Ovary (tissue), 9 donors: ENCODE data around the gene ARFGAP1. TPM values are rescaled to one million over a fixed set of nuclear protein-coding genes. Genes with fewer than 3 reads are reported as not detected.

Experiments used
- DNase-seq, 5 donors: peaks; one replicate each; pipeline ENCODE4 v3.0.0-alpha.2; 2019 to 2020
- H3K27ac ChIP-seq, 2 donors: fragments of 200-600 bp; one replicate each; pipeline versions ENCODE4 v1.5.1 to v1.8.0; 2019 to 2022
- H3K27me3 ChIP-seq: fragments of 200-600 bp; one replicate; pipeline ENCODE4 v1.8.0; 2022
- H3K36me3 ChIP-seq: fragments of 200-600 bp; sonication (generic); one replicate; pipeline ENCODE4 v1.5.1; 2019
- H3K4me1 ChIP-seq: one replicate; pipeline ENCODE4 v1.8.1; 2013; ENCODE audit warnings: mild to moderate bottlenecking, moderate library complexity; ENCODE audit not compliant: insufficient read depth
- H3K4me3 ChIP-seq: fragments of 200-600 bp; sonication (generic); one replicate; pipeline ENCODE4 v1.5.1; 2017
- H3K9me3 ChIP-seq, 2 donors: fragments of 200-600 bp in 1 of 2; sonication (generic) in 1 of 2; one replicate each; pipeline versions ENCODE4 v1.5.1 to v1.8.1; 2013 to 2019; ENCODE audit warnings: mild to moderate bottlenecking in 1 of 2, moderate library complexity in 1 of 2
- EP300 ChIP-seq: sonication (generic); formaldehyde crosslinking; IDR thresholded peaks from one replicate; pipeline ENCODE4 v1.6.1; 2017; ENCODE audit warnings: antibody characterized with exemption
- POLR2A ChIP-seq: fragments of 450-650 bp; IDR thresholded peaks from one replicate; pipeline ENCODE4 v1.6.1; 2017; ENCODE audit warnings: antibody characterized with exemption, mild to moderate bottlenecking, moderate library complexity
- WGBS, 3 donors: extraction: QIAGEN DNeasy Blood & Tissue Kit in 1 of 3; methylation state at CpG; one replicate each; pipeline versions ENCODE4 v1.1.5 to v1.1.7; 2013 to 2017; 5-methylcytosine and 5-hydroxymethylcytosine counted together
- intact Hi-C, 4 donors: fragments of 100-400 bp; cut with DNase I; formaldehyde crosslinking; loops; one replicate each; pipeline versions ENCODE4 v1.11.0 to v1.15.1; 2022 to 2023
- polyA plus RNA-seq, 2 donors: library from polyadenylated mRNA; stranded (reverse); fragments of 200-250 nt in 1 of 2; fragments of 350-450 nt in 1 of 2; fragmentation: Illumina TruSeq in 1 of 2; extraction: RNeasy Lipid Tissue Mini Kit (QIAGEN cat#74804) in 1 of 2; gene quantifications; one replicate each; pipeline ENCODE4 v1.2.3, GENCODE V29; 2013 to 2014
- total RNA-seq, 7 donors: library from RNA; depleted of rRNA in 2 of 7; stranded (reverse); fragments of >200 nt in 2 of 7; fragmentation: NEBNext Ultra II Directional in 3 of 7; extraction: Animal tissue kit (Norgen Biotek cat#: 25700) in 3 of 7; gene quantifications; one replicate each; pipeline versions ENCODE4 v1.1.0 to v1.2.4, GENCODE V29; 2016 to 2023
- TF ChIP-seq, protein P1 (sequence below), 3 donors: fragments of 450-650 bp in 2 of 3; fragments of 200-600 bp in 1 of 3; IDR thresholded peaks; one replicate each; pipeline versions ENCODE4 v1.5.1 to v1.8.0; 2016 to 2022; ENCODE audit warnings: antibody characterized with exemption in 3 of 3, mild to moderate bottlenecking in 1 of 3
- donor health status: DM: no; HTN: no; CAD: no; lungs with moderate emphysema.
- donor health status: DM: no; HTN: no; CAD: no.
- donor health status: Bipolar disorder and iron deficiency.
- donor health status: DM: yes; HTN: yes; CAD: no.
- donor health status: DM: no; HTN: no; CAD: no.
- donor health status: DM: yes; HTN: yes; CAD: no.

ARFGAP1 gene
- total and polyA plus RNA-seq, 9 donors, result 18.9 to 80.2 (median 68.7) TPM

DNA sequence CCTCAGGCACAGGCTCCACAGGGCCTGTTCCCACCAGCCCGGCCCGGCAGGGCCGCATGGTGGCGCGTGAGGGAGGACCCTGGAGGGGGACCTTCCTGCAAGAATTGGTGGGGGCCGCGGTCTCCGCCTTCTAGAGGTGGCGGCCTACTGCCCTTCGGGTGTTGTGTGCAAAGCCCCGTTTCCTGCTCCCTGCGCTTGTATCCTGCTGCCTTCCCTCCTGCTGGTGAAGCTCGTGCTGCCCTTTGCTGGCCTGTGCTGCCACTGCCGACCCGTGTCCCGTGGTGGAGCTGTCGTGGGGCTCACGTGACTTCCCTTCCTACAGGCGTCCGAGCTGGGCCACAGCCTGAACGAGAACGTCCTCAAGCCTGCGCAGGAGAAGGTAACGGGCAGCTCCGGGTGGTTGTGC, 11.9 kb downstream of the ARFGAP1 start:
- WGBS, 3 donors, result 75 to 84% (median 82%) methylated on average over 25 of the region's 25 CpGs
- H3K4me3 ChIP-seq, result no peak overlapping the region
- intact Hi-C loops, result no loop called here
- H3K4me1 ChIP-seq, result no peaks in the 10 kb centered on the region
- no peaks in the 10 kb centered on the region for H3K27me3 ChIP-seq
- H3K9me3 ChIP-seq, result no peaks in the 10 kb centered on the region
- no peaks in the 10 kb centered on the region for H3K36me3 ChIP-seq
- TF ChIP-seq EP300 (no peak), POLR2A (no peak)
- TF ChIP-seq, protein P1, sequence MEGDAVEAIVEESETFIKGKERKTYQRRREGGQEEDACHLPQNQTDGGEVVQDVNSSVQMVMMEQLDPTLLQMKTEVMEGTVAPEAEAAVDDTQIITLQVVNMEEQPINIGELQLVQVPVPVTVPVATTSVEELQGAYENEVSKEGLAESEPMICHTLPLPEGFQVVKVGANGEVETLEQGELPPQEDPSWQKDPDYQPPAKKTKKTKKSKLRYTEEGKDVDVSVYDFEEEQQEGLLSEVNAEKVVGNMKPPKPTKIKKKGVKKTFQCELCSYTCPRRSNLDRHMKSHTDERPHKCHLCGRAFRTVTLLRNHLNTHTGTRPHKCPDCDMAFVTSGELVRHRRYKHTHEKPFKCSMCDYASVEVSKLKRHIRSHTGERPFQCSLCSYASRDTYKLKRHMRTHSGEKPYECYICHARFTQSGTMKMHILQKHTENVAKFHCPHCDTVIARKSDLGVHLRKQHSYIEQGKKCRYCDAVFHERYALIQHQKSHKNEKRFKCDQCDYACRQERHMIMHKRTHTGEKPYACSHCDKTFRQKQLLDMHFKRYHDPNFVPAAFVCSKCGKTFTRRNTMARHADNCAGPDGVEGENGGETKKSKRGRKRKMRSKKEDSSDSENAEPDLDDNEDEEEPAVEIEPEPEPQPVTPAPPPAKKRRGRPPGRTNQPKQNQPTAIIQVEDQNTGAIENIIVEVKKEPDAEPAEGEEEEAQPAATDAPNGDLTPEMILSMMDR (IDR thresholded peaks at IDR 0.05), result no peak
- H3K27ac ChIP-seq, result no peak overlapping the region
- DNase-seq, result no peak

DNA sequence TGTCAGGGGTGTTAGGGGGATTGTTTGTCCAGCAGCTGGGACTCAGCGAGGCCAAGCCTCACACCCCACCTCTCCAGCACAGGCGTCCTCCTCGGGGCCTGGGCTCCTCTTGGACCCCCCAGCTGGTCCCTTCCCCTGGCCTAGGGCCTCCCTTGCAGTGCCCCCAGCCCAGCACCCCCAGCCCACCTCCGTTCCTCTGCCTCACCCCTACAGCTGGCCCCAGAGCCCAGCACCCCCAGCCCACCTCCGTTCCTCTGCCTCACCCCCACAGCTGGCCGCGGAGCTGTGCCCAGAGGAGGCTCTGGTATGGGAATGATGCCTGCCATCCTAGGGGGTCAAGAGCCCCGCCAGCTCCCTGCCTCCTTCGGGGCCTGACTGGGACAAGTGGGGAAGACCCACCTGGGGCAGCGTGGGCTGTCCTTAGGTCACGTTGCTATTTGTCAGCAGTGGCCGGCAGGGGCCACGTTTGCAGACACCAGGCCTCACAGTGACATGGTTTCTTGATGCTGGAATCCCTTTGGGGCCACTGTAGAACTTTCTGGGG, 12.4 kb downstream of the ARFGAP1 start:
- no peak overlapping the region for H3K4me3 ChIP-seq
- DNase-seq, result no peak
- TF ChIP-seq EP300 (no peak), POLR2A (no peak)
- TF ChIP-seq, protein P1 (IDR thresholded peaks at IDR 0.05), result no peak
- no peak overlapping the region for H3K27ac ChIP-seq
- intact Hi-C loops, result no loop called here
- no peaks in the 10 kb centered on the region for H3K36me3 ChIP-seq
- no peaks in the 10 kb centered on the region for H3K4me1 ChIP-seq
- H3K27me3 ChIP-seq, result no peaks in the 10 kb centered on the region
- WGBS, 3 donors, result 69 to 81% (median 77%) methylated on average over 13 of the region's 13 CpGs
- H3K9me3 ChIP-seq, result no peaks in the 10 kb centered on the region

DNA sequence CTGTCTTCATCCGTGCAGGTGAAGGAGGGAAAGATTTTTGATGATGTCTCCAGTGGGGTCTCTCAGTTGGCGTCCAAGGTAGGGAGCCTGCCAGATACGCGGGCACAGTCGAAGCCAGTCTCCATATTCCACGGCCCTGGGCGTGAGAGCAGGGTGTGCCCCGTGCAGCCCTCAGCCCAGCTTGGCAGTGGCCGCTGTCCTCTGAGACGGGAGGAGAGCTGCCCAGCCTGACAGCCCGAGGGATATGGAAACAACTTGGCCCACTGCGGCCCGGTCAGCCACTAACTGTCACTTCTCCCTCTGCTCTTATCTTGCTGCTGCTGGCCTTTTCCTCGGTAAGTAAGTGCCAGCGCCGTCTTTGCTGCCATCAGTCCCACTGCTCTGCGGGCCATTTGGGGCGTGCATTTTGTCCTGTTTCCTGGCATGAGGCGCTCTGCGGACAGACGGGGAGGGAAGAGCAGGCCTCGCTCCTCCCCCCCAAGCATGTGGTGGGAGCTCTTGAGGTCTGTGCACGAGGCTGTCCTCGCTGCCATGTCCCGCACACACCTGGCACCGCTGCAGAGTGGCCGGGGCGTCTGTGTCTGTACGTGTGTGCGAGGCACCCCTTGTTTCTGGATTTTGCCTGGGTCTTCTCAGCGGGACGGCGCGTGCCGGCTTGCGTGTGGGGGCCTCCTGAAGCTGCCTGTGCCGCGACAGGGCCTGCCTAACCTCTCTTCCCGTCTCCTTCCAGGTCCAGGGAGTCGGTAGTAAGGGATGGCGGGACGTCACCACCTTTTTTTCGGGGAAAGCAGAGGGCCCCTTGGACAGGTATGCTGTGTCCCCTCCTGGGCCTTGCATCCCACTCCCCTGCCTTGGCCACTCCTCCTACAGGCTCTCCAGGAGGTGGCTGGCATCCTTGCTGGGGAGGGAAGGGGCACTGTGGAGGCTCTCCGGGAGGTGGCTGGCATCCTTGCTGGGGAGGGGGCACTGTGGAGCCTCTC, 13.3 kb downstream of the ARFGAP1 start:
- 88 to 91% (median 91%) methylated on average over 44 of the region's 44 CpGs for WGBS, 3 donors
- H3K27me3 ChIP-seq, result no peaks in the 10 kb centered on the region
- intact Hi-C loops, result no loop called here
- H3K4me3 ChIP-seq, result no peak overlapping the region
- H3K4me1 ChIP-seq, result no peaks in the 10 kb centered on the region
- no peaks in the 10 kb centered on the region for H3K36me3 ChIP-seq
- H3K27ac ChIP-seq, result no peak overlapping the region
- H3K9me3 ChIP-seq, result no peaks in the 10 kb centered on the region
- DNase-seq, result no peak
- TF ChIP-seq, protein P1 (IDR thresholded peaks at IDR 0.05), result no peak
- no peak for TF ChIP-seq POLR2A
- no peak for TF ChIP-seq EP300

DNA sequence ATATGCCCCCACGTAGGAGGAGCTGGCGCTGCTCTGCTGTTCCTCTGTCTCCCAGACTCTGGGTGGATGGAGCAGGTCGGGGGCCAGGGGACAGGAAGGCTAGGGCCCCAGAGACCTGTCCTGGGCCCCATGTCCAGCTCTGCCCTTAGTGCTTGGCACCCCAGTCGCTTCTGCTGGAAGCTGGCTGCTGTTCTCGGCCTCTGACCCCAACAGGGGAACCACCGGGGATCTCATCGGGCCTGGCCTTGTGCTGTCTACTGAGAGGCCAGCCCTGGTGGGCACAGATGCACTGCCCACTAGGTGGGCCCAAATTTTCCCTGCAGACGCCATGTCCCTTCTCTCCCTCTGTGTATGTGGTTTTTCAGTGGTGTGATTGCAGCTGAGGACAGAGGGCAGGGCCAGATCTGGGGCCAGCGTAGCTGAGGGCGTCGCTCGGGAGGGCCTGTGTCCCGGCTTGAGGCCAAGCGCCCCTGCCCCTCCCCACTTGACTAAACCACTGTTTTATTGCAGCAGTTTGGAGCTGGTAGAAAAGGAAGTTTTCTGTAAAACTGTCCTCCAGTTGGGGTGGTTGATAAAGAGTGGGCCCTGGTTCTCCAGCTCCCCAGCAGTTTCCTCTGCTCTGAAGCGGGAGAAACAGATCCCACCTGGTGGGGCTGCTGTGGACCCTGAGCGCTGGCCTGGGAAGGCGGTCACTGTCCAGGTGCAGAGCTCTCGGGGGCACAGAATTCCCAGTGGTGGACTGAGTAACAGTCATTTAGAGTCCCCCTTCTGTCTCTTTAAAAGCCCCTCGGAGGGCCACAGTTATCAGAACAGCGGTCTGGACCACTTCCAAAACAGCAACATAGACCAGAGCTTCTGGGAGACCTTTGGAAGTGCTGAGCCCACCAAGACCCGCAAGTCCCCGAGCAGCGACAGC, 14.4 kb downstream of the ARFGAP1 start:
- no peaks in the 10 kb centered on the region for H3K27me3 ChIP-seq
- no peak overlapping the region for H3K27ac ChIP-seq
- no peaks in the 10 kb centered on the region for H3K36me3 ChIP-seq
- H3K4me3 ChIP-seq, result no peak overlapping the region
- H3K9me3 ChIP-seq, result no peaks in the 10 kb centered on the region
- intact Hi-C loops, result no loop called here
- peaks cover 2% of the 10 kb centered on the region for H3K4me1 ChIP-seq
- TF ChIP-seq, protein P1 (IDR thresholded peaks at IDR 0.05), result no peak
- no peak for TF ChIP-seq EP300
- no peak for TF ChIP-seq POLR2A
- no peak for DNase-seq
- WGBS, 3 donors, result 68 to 74% (median 71%) methylated on average over 23 of the region's 23 CpGs
